Activated naive CD4-positive, alpha-beta T cell treated with anti-CD3 and anti-CD28 coated beads for 36 hours (primary cell): ENCODE data around the gene PDGFRA. TPM values are rescaled to one million over a fixed set of nuclear protein-coding genes. Genes with fewer than 3 reads are reported as not detected.

ENCODE experiments used
- total RNA-seq, 2 experiments: library from RNA; stranded (reverse); gene quantifications; one replicate each; pipeline ENCODE4 v1.2.3, GENCODE V29; 2021

The PDGFRA gene
- total RNA-seq, 2 experiments from 2014 or later, result not detected

Other genes starting within 250 kb of the PDGFRA start
- gene CHIC2, start 164.7 kb upstream of the PDGFRA start, total RNA-seq, result 1 to 10 TPM; 7.2 to 7.6 TPM
- not detected for gene GSX2, start 129.1 kb upstream of the PDGFRA start, total RNA-seq